A549 (cell line): ENCODE results near the gene SEPSECS. TPM values are rescaled to one million over a fixed set of nuclear protein-coding genes. Genes with fewer than 3 reads are reported as not detected.

Experiments
- ATAC-seq, 2 experiments: fragments of 200-7000 bp in 1 of 2; fragments of >200 bp in 1 of 2; cut with Nextera tagmentation in 1 of 2; cut with Tn5 transposase in 1 of 2; 3 replicates each; pipeline versions ENCODE4 v1.8.0 to v1.9.1; 2018 to 2020; ENCODE audit warnings: mild to moderate bottlenecking in 1 of 2, moderate library complexity in 1 of 2
- CTCF ChIA-PET: fragments of 300-600 bp; sonication (Branson Sonifier 250); formaldehyde crosslinking; extraction: SDS; loops from one replicate; lab custom pipeline; 2021; ENCODE audit warnings: antibody characterized with exemption, inconsistent platforms; lab: Yijun Ruan, JAX
- POLR2A ChIA-PET: fragments of 350-600 bp; formaldehyde crosslinking; extraction: SDS; loops from one replicate; lab custom pipeline; 2021; ENCODE audit warnings: antibody characterized with exemption, inconsistent platforms; lab: Yijun Ruan, JAX
- DNase-seq, 2 experiments: peaks; one replicate each; pipeline versions ENCODE4 v3.0.0 to v3.0.0-alpha.2; 2011 to 2016; ENCODE audit warnings: low read depth in 1 of 2, low spot score in 1 of 2
- FAIRE-seq: peaks from 2 replicates; lab custom pipeline; 2011; peaks lifted over from hg19 to GRCh38; lab: Jason Lieb, UNC
- H3K27ac ChIP-seq, 2 experiments: fragments of >200 bp; sonication (Bioruptor Twin); formaldehyde crosslinking; 3 replicates each; pipeline ENCODE4 v1.5.1; 2016 to 2017
- H3K4me1 ChIP-seq: fragments of >200 bp; sonication (Bioruptor Twin); formaldehyde crosslinking; 3 replicates; pipeline ENCODE4 v1.6.1; 2016
- H3K4me2 ChIP-seq: fragments of >200 bp; sonication (Bioruptor Twin); formaldehyde crosslinking; 3 replicates; pipeline ENCODE4 v1.6.1; 2016
- H3K4me3 ChIP-seq: fragments of >200 bp; sonication (Bioruptor Twin); formaldehyde crosslinking; 3 replicates; pipeline ENCODE4 v1.5.1; 2016
- H3K9me3 ChIP-seq: fragments of >200 bp; sonication (Bioruptor Twin); formaldehyde crosslinking; 3 replicates; pipeline ENCODE4 v1.6.1; 2016
- ATOH8 ChIP-seq: fragments of 250-450 bp; sonication (Bioruptor Pico); IDR thresholded peaks from 2 replicates; pipeline ENCODE4 v1.5.0; 2020; ENCODE audit warnings: low read depth, mild to moderate bottlenecking, moderate library complexity
- BCL3 ChIP-seq: fragments of >200 bp; sonication (Bioruptor Twin); formaldehyde crosslinking; IDR thresholded peaks from 3 replicates; pipeline ENCODE4 v1.6.1; 2016
- CEBPB ChIP-seq, 2 experiments: fragments of >200 bp in 1 of 2; sonication (Bioruptor Twin) in 1 of 2; formaldehyde crosslinking in 1 of 2; IDR thresholded peaks; 2 replicates each; pipeline ENCODE4 v1.6.1; 2012 to 2016
- CHD4 ChIP-seq: fragments of 200-600 bp; sonication (generic); IDR thresholded peaks from 2 replicates; pipeline ENCODE4 v1.6.1; 2016; ENCODE audit warnings: antibody characterized with exemption, mild to moderate bottlenecking, borderline replicate concordance
- CTCF ChIP-seq: fragments of >200 bp; sonication (Bioruptor Twin); formaldehyde crosslinking; IDR thresholded peaks from 3 replicates; pipeline ENCODE4 v1.5.1; 2016
- FOSB ChIP-seq: fragments of 250-450 bp; sonication (Bioruptor Pico); IDR thresholded peaks from 2 replicates; pipeline ENCODE4 v1.5.0; 2020; ENCODE audit warnings: mild to moderate bottlenecking, moderate library complexity
- FOSL2 ChIP-seq, 2 experiments: fragments of 450-650 bp in 1 of 2; fragments of >200 bp in 1 of 2; sonication (Bioruptor Twin) in 1 of 2; formaldehyde crosslinking; IDR thresholded peaks; 2 replicates each; pipeline versions ENCODE4 v1.5.0 to v1.6.1; 2016 to 2020; ENCODE audit warnings: mild to moderate bottlenecking in 1 of 2, moderate library complexity in 1 of 2
- HMGXB4 ChIP-seq: fragments of 250-450 bp; sonication (Bioruptor Pico); IDR thresholded peaks from 2 replicates; pipeline ENCODE4 v1.5.0; 2021; ENCODE audit warnings: mild to moderate bottlenecking, moderate library complexity, borderline replicate concordance
- HOXB5 ChIP-seq: fragments of 250-450 bp; sonication (Bioruptor Pico); IDR thresholded peaks from 2 replicates; pipeline ENCODE4 v1.5.0; 2020; ENCODE audit warnings: mild to moderate bottlenecking, moderate library complexity
- KDM5A ChIP-seq: fragments of 200-600 bp; sonication (generic); IDR thresholded peaks from 2 replicates; pipeline ENCODE4 v1.6.1; 2016; ENCODE audit warnings: antibody characterized with exemption, mild to moderate bottlenecking
- MAZ ChIP-seq: fragments of 150-350 bp; IDR thresholded peaks from 2 replicates; pipeline ENCODE4 v1.6.1; 2014; ENCODE audit warnings: antibody characterized with exemption, low read depth, low read length, borderline replicate concordance
- MYC ChIP-seq: IDR thresholded peaks from 2 replicates; pipeline ENCODE4 v1.6.1; 2012; ENCODE audit warnings: mild to moderate bottlenecking, inconsistent platforms, low read length, improper control_type of control experiment, borderline replicate concordance
- NFE2L2 ChIP-seq: fragments of 150-350 bp; conservative IDR thresholded peaks from 2 replicates; pipeline ENCODE4 v1.6.1; 2014; ENCODE audit warnings: low read length
- POLR2AphosphoS2 ChIP-seq: conservative IDR thresholded peaks from 2 replicates; pipeline ENCODE4 v1.6.1; 2012; ENCODE audit warnings: low read length, improper control_type of control experiment, inconsistent platforms
- RAD21 ChIP-seq, 2 experiments: fragments of >200 bp in 1 of 2; sonication (Bioruptor Twin) in 1 of 2; formaldehyde crosslinking in 1 of 2; IDR thresholded peaks in 1 of 2; conservative IDR thresholded peaks in 1 of 2; 2 replicates in 1 of 2; 3 replicates in 1 of 2; pipeline ENCODE4 v1.6.1; 2012 to 2018; ENCODE audit warnings: inconsistent platforms in 1 of 2
- RFX5 ChIP-seq: fragments of 450-650 bp; IDR thresholded peaks from 2 replicates; pipeline ENCODE4 v1.7.1; 2014; ENCODE audit warnings: antibody characterized with exemption, mild to moderate bottlenecking, moderate library complexity
- SMC3 ChIP-seq: fragments of >200 bp; sonication (Bioruptor Twin); formaldehyde crosslinking; IDR thresholded peaks from 3 replicates; pipeline ENCODE4 v1.6.1; 2018; ENCODE audit warnings: inconsistent platforms
- TFCP2L1 ChIP-seq: fragments of 250-450 bp; sonication (Bioruptor Pico); IDR thresholded peaks from 2 replicates; pipeline ENCODE4 v1.5.0; 2021; ENCODE audit warnings: mild to moderate bottlenecking
- ZNF302 ChIP-seq: fragments of 250-450 bp; sonication (Bioruptor Pico); IDR thresholded peaks from 2 replicates; pipeline ENCODE4 v1.9.0; 2021; ENCODE audit warnings: inconsistent platforms, mild to moderate bottlenecking, moderate library complexity
- WGBS: methylation state at CpG from one replicate; pipeline ENCODE4 v1.1.6; 2017; ENCODE audit errors: missing lambda C conversion rate; 5-methylcytosine and 5-hydroxymethylcytosine counted together
- polyA plus RNA-seq, 4 experiments: library from polyadenylated mRNA; depleted of rRNA in 3 of 4; stranded (reverse); fragments of >200 nt; fragmentation: RNase III in 1 of 4; extraction: RNeasy Plus Mini Kit Qiagen cat#74134 plus additional on column Dnase treatment in 1 of 4; gene quantifications; 2 replicates in 3 of 4; 3 replicates in 1 of 4; pipeline ENCODE4 v1.2.3, GENCODE V29; 2011 to 2017

SEPSECS gene
- polyA plus RNA-seq, 2 of the 4 experiments (the other 2 are of a cell fraction) = 2.9 to 9.7 TPM

- WGBS = 89% methylated on average over 1 of the region's 4 CpGs
- FAIRE-seq = no peak
- Histone ChIP-seq H3K4me2 (no peak overlapping the region), H3K4me3 (no peak overlapping the region)
- no peak for TF ChIP-seq RFX5
- TF ChIP-seq MAZ = no peak
- TF ChIP-seq SMC3 = no peak
- TF ChIP-seq ATOH8 (CRISPR knock-in tag) = no peak
- no peak for TF ChIP-seq POLR2AphosphoS2
- TF ChIP-seq TFCP2L1 (CRISPR knock-in tag) = no peak
- no peak for TF ChIP-seq CEBPB (IDR thresholded peaks at IDR 0.05)
- TF ChIP-seq CHD4 = no peak
- TF ChIP-seq FOSL2 (IDR thresholded peaks at IDR 0.05) = no peak
- TF ChIP-seq FOSL2 (CRISPR knock-in tag; IDR thresholded peaks at IDR 0.05) = no peak
- no peak for TF ChIP-seq KDM5A
- TF ChIP-seq CTCF = no peak
- TF ChIP-seq HMGXB4 (CRISPR knock-in tag) = no peak
- TF ChIP-seq, all 56 proteins: peak for 0
- no peak for DNase-seq
- ChIA-PET CTCF (no interaction called here), POLR2A (no interaction called here)
- Histone ChIP-seq H3K4me1 (no peaks in the 10 kb centered on the region), H3K27ac (no peak overlapping the region), H3K9me3 (no peaks in the 10 kb centered on the region)
- no peak for ATAC-seq
Observed at GRCh38 chr4:25108556-25108955, 51.7 kb downstream of the SEPSECS start.

GRCh38 chr4:25107827-25108516 is 52.3 kb downstream of the SEPSECS start:
- WGBS = 40% methylated on average over 5 of the region's 6 CpGs
- no peaks in the 10 kb centered on the region for H3K9me3 ChIP-seq
- no peak for TF ChIP-seq FOSB
- no peak for TF ChIP-seq BCL3
- TF ChIP-seq ZNF302 (CRISPR knock-in tag) = no peak
- no peak for TF ChIP-seq HOXB5 (CRISPR knock-in tag)
- TF ChIP-seq MYC = no peak
- TF ChIP-seq NFE2L2 = no peak
- no peak for TF ChIP-seq RAD21 (conservative IDR thresholded peaks at IDR 0.05 in 1 of 2, IDR thresholded peaks at IDR 0.05 in 1 of 2)
- TF ChIP-seq, all 56 proteins: peak for 0
- H3K4me1 ChIP-seq = no peaks in the 10 kb centered on the region
- ChIA-PET CTCF (no interaction called here), POLR2A (no interaction called here)
- FAIRE-seq = no peak
- no peak overlapping the region for H3K27ac ChIP-seq
- ATAC-seq = no peak
- H3K4me3 ChIP-seq = no peak overlapping the region
- no peak overlapping the region for H3K4me2 ChIP-seq
- no peak for DNase-seq
